Activated T-helper 1 cell treated with anti-CD3 and anti-CD28 coated beads, Interleukin-2, amount 50 U/mL, for 16 hours (primary cell): ENCODE data around the gene FTO.

Experiments used
- DNase-seq, 2 donors: peaks; one replicate each; pipeline ENCODE4 v3.0.0-alpha.2; 2020; ENCODE audit warnings: low read depth in 1 of 2, low spot score in 1 of 2

The FTO gene

DNA sequence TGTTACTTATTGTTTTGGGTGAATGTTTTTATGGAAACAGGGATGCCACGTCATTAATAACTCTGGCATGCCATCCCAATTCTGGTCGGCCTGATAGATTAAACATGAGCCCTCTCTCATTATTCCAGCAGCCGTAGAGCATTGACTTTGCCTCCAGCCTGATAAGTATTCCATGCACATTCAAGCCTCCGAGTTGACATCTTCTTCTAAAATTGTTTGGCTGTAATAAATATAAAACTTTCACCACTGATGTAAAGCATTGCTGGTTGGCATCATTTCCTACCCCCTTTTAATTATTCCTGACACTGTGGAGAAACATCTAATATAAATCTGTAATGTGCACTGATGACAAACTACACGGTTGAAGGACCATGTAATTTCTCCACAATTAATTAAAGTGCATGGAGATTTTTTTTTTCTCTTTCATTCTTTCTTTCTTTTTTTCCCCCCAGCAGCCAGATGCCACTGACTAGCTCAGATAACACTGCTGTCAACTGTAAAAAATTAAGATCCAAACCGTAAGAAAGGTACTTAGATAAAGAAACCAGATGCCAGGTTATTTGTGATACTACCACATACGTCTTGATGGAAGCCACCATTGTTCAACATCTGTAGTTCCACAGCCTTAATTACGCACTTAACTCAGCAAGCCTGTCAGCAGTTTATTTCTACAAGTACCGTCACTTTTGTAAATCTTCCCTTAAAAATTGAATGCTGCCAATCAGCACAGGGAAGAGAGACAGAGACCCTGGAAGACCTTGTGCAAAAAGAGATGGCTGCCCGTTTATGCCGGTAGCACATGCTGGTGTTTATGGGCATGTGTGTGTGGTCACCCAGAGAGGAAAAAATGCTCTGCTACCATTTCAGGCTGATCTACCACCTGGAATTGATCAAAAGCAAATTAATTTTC lies 344.9 kb downstream of the FTO start:
- DNase-seq, result no peak

DNA sequence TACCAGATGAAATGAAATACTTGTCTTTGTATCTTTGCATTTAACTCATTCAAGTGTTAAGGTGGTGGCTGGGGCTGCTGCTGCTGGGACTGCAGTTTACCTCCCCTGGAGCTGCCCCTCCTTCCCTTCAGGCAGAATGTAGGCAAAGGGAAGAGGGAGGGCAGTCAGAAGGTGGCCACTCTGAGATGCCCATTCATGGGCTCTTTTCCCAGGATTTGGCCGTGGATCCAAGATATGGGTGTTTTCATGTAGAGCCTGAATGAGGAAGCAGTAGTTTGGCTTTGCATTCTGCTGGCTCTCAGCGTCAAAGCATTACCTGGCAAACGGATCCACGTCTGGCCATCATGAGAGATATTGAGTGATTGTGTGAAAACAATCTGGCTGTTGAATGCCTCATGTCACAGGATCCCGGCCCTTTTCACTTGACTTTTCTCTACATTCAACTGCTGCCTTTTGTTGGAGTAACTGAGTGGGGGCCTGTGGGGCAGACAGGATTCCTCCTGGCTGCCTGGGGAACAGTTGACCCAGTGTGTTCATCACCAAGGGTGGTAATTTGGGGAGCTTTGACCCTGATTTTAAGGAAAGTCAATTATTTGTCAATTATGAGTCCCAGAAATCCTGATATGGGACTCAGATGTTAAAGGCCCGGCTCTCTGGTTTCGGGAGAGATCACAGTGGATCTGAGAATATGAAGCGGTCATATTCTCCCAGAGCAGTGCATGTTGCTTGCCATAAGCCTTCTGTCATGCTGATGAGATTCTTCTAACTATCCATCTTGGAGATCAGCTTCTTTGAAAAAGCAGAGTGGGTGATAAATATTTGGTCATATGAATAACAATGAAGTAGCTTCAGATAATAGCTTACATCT lies 345.9 kb downstream of the FTO start:
- DNase-seq, result no peak

DNA sequence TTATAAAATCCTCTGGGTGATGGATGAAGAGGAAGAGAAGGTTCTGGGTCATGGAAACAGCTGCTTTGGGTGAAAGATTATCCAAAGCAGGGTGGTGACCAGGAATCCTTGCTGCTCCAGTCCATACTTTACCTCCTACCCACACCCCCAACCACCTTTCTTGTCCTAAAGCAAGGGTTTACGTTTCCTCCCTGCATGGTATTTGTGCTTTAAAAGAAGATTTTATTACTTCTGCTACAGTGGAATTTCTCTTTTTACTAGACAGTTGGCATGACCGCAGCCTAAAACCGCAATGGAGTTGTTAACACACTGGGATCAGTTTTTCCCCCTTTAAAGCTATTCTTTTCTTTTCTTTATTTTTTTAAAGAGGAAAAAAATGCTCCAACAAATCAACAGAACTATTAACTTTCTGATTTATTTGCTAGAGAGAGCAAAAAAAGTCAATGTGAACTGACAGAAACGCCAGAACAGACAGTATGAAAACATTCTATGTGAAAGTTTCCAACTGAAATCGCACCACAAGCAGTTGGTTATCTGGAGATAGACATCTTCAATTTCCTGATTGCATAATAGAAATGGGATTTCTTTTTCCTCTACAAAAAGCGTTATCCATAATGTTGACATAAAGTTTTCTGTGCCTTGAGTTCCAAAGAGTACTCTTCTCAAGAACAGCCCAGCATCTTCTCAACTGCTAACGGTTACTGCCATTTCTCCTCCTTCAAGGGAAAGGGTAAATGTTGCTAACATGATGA lies 346.7 kb downstream of the FTO start:
- DNase-seq, result no peak

DNA sequence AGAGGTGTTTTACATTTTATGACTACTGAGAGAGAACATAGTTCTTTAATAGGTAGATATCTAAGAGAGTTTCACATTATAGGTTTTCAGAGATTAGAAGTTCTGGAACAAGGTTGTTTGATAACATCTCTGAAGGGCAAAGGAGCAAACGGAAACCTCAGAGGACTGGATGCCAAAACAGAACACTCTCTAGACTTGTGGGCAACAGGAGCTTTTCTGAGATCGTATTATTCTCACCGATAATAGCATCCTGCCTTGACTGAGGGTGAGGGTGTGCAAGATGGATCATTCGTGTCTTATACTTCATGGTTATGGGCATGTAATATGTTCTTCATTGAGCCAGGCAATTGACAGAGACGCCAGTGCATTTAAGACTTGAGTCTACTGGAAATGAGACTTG lies 347.9 kb downstream of the FTO start:
- no peak for DNase-seq

DNA sequence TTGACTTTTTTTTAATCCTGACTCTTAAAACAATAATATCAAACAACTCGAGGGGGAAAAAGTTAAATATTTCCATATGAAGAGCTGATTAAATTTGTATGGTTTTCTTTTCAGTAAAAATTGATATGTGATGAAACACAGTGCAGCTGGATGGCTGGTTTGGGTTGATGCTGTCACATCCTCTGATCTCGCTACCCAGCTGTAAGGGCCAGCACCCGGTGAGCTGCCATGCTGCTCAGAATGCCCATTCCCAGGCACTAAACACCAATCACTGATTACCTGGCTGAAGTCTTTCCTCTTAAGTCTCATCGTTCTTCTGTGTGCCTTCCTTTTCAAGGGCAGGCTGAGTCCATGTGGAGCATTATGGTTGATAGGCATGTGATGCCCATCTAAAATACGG lies 348.3 kb downstream of the FTO start:
- DNase-seq, result no peak

DNA sequence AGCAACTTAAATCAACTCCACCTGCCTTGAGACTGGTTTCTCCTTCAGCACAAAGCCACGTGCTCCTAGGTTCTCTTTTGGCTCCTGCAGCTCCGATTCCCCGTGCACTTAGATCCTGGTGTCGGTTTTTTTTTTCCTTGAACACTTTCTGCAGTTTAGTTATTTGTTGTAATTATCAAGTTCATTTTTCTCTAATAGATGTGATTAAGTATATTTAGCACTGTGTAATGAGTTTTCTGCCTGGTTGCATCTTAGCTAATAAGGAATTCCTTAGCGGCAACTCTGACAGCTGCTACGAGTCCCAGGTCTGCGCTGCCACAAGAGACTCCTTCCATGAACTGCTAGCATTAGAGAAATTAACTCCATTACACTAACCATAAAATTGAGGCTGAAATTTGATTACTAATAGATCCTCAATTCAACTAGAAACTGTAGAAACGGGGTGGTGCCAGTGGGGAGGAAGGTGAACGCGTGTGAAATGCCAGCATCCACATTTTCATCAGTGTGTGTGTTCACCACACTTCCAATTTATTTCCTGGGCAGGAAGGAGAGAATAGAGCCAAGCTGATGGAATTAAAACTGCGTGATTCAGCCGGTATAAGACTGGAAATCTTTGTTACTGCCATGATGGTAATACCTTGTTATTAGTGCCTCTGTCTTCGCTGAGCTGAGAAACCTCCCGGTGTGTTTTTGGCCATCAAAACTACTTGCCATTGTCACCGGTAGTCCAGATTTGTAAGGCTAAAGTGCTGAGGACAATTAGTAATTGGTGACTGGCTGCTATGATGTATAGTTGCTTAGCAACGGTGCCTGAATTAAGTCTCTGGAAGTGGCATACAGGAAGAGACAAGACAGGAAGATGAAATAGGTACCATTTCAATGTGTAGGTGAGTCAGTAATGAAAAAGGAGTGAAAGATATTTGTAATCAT lies 350.2 kb downstream of the FTO start:
- DNase-seq, result no peak

DNA sequence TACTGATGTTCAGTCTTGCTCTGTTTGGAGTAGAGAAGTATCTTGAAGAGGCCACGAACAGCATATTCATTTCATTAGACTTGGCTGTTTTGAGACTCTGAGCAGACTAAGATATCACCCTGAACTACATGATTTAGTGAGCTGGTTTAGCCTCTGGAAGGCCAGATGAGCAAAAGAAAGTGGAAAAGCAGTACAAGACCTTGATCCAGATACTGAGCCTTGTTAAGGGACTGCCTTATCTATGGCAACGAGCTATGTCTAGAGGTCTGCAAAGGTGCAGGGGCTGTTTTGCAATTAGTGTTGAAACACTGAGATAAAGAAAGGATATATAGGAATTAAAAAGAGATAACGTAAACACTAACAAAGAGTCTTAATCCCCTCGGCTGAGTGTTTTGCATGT lies 351.2 kb downstream of the FTO start:
- no peak for DNase-seq

DNA sequence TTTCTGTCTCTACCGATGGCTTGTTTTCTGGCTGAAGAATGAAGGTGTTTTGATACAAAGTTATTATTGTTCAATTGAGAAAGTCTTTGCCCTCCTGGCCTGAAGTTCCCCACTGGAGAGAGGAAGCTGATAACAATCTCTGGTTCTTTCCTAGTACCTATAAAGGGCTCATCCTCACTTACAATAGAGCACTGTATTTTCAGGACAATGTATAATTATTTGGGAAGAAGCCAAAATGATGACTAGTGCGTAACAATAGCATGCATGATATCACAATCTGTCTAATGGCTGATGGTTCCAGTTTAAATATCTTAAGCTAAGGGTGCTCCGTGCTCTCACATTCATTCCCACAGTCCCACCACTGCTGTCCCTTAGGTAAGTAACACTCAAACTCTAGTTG lies 351.9 kb downstream of the FTO start:
- no peak for DNase-seq

DNA sequence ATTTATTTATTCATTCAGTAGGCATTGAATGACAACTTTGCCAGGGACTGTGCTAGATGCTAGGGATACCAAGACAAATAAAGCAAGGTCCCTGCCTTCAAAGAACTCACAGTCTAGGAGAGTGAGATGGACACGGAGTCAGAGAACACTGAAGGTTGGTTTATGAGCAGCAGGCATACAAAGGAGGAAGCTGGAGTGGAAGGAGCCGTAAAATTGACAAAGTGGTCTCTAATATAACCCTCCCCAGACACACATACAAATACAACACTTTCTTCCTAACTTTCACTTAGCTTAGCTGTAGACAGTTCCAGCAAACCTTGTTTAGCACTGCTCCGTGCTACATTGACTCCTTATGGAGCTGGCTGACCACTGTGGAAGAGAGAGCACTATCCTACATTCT lies 353.0 kb downstream of the FTO start:
- no peak for DNase-seq

DNA sequence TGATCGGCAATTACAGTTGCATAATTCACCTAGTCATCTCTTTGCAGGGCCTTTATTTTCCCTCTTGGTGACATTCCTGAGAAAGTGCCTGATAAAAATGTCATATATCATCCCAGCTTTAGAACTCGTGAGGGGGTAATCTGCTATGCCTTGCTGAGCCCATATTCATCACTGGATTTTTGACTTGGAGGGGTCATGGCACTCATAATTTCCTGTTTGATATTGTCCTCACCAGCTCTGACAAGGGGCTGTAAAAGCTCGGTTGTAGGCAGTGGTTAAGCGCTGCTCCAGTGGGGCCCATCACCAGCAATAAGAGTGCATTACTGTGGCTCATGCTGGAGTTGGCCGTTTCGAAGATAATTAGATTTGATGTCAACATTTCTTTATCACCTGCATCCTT lies 355.4 kb downstream of the FTO start:
- no peak for DNase-seq

DNA sequence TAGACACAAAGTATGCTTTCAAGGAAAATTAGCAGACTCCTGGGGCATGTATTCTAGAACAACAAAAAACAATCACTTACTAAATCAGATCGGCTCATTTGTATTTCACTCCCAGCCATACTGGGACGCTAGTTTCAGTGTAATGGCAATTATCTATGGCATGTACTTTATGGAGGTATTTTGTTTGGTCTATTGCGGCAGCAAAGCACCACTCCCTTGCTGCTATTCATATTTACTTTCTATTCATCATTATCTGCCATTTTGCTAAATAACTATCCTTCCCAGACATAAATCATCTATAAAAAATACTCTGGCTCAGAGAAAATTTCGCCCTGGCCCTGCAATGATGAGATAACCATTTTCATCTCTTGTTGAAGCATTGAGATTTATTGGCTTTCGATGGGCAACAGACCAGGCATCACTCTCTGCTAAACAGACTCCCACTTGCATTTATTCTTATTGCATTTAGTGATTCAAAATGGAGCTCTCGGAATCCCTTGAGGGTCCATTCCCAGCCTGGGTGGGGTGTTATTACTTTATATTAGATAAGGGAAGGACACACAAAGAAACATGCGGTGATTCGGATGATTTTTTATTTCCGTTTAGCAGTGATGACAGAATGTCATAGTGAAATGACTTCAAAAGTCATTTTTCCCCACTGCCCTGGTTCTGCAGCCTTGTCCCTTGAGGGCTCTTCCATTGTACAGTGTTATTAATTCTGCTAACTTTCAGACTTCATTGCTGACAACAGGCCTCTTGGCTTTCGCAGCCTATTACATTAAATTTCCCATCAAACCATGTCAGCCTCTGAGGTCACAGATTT lies 356.9 kb downstream of the FTO start:
- no peak for DNase-seq

DNA sequence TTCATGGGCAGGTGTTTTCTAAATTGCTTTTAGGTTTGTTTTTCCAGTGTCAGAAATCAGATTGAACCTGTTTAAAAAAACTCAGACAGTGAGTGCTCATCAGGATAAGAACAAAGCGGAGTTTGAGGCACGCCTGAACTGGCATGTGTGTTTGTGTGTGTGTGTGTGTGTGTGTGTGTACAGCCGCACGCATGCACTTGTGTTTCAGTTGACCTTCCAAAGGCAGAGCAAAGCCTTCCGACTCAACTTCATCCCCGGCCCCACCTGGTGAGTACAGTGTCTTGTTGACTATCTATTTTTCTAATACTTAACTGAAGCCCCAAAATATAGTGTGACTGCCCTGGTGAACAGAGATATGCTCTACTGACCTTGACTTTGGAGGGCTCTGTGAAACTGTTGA lies 357.5 kb downstream of the FTO start:
- no peak for DNase-seq

DNA sequence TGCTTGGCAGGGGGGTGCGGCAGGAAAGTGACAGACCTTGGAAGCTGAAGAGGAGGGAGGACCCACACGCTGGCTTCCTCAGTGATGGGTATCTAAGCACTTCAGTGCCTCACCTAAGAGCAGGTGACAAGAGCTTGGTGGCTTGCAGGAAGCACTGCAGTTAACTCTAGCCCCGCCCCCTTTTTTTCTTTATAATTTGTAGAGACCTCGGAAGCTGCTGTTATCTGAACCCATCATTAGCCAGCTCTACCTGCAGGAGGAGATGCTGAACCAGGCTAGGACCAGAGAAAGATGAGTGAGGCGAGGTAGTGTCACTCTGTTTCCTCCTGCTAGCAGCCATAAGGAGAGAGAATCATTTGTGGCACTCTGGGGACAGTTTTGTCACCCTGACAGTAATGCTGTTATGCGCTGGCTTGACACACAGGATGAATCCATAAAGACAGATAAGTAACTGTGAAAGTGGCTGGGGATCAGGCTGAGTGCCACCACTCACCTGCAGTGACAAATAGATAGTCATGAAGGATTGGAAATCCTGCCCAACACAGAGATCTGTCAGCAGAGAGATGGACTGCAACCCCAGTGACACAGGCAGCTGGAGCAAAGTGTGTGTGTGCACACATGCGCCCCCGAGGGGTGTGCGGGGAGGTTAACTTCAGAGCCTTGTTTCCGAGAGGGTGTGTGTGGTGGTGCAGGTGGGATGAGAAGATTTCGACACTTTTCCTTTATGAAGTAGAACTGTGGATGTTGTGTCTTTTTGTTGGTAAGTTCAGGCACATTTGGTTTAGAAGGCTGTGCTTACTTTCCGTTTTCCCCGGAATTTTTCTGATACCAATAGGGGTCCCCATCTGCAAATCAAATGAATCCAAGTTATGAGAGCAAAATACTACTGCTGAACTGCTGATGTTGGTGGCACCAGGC lies 358.7 kb downstream of the FTO start:
- no peak for DNase-seq

DNA sequence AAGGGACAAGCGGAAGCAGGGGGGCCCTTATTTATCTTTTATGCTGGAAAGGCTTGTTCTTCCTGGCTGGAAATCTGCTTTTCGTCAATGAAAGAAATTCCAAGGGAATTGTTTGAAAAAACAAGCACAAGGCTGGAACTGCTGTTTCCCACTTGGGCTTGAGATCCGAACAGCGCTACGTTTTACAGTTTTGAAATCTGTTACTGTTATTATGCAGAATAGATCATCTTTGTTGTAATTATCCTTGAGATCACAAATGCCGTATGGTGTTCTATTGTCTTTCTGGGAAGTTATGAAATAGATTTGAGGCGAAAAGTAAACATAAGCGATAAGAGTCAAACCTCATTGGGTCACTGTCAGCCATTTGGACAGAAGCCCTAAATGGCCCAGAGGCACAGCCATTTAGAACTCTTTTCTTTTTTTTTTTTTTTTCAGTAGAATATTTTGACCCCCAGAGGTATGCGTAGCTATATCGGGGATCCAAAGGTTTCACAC lies 359.4 kb downstream of the FTO start:
- no peak for DNase-seq

DNA sequence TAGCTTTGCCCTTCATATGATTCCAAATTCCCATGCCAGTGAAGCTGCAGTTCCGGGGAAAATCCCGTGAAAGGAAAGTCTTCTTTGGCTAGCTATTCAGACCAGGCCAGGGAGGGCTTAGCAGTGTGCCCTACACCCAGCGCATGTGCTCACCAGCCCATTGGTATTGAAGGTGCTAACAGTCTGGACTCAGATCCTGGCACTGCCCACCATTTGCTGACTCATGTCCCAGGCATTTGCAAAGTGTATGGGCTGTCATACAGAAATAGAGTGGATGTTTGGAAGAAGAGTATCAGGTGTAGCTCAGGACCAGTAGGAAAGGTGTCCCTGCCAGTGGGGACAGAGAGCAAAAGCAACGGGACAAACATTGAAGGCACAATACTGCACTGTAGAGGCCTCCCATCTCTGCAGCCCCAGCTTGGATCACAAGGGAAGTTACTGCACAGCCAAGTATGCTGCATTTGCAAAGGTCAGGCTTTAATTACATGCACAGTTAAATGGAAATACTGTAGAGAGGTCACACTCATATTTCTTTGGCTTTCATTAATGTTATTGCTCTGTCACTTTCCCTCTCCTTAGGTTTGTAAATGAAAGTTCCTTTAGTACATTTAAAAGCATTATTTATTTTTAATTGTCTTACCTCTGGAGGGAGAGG lies 362.6 kb downstream of the FTO start:
- no peak for DNase-seq

DNA sequence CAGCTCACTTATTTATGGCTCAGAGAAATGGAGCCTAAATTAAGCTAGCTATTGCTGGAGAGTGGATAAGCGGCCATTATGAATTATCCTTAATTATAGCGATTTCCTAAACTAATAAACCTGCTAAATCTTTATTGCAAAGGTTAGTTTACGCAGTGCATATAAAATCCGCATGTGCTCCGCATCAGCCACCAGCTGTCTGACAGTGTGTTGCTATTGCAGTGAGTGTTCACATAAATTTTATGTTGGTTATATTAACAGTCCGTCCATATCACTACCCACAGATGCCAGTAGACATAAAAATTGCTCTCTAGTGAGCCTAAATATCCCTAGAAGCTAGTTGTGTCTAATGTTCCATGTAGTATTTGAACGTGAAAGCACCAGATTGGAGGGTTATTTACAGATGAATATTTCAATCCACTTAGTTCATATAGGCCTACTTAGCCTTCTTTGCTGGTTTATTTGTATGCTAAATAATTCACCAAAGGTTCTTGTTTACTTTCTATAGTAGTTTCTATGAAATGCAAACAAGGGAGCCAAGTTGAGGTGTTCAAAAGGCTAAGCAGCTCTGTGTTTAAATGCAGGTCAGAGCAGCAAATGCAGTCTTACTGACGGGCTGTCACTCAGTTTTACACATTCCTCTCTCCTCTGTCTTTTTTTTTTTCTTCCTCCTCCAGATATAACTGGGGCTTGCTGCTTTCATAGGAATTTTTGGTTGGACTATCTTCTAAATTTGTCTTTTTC lies 363.5 kb downstream of the FTO start:
- DNase-seq, result no peak

DNA sequence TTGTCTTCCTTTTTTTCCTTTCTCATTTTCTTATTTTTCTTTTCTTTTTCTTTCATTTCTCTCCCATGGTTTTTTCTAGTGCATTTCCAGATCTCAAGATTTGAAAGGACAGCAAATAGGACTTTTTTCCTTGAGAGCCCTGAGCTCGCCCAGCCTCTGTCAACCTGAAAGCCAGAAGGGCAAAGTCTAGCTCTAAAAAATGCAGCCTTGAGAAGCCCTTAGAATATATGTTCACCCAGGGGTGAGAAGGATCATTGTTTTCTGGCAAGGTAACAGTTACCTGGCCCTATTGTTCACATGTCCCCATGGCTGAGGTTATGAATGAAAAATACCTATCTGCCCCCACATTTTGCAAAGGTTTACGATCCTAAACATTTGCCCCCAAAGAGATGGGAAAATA lies 364.3 kb downstream of the FTO start:
- DNase-seq, result no peak
